ENCODE results near the gene SLC38A10. TPM values are rescaled to one million over a fixed set of nuclear protein-coding genes. Genes with fewer than 3 reads are reported as not detected.

SLC38A10 gene
- total and polyA plus RNA-seq, 10 of the 15 experiments (the other 5 are each of a cell fraction or from before 2014, with no cell fraction given), result 0.52 to 67.9 (median 22.1) TPM

- TF ChIP-seq, protein P1, sequence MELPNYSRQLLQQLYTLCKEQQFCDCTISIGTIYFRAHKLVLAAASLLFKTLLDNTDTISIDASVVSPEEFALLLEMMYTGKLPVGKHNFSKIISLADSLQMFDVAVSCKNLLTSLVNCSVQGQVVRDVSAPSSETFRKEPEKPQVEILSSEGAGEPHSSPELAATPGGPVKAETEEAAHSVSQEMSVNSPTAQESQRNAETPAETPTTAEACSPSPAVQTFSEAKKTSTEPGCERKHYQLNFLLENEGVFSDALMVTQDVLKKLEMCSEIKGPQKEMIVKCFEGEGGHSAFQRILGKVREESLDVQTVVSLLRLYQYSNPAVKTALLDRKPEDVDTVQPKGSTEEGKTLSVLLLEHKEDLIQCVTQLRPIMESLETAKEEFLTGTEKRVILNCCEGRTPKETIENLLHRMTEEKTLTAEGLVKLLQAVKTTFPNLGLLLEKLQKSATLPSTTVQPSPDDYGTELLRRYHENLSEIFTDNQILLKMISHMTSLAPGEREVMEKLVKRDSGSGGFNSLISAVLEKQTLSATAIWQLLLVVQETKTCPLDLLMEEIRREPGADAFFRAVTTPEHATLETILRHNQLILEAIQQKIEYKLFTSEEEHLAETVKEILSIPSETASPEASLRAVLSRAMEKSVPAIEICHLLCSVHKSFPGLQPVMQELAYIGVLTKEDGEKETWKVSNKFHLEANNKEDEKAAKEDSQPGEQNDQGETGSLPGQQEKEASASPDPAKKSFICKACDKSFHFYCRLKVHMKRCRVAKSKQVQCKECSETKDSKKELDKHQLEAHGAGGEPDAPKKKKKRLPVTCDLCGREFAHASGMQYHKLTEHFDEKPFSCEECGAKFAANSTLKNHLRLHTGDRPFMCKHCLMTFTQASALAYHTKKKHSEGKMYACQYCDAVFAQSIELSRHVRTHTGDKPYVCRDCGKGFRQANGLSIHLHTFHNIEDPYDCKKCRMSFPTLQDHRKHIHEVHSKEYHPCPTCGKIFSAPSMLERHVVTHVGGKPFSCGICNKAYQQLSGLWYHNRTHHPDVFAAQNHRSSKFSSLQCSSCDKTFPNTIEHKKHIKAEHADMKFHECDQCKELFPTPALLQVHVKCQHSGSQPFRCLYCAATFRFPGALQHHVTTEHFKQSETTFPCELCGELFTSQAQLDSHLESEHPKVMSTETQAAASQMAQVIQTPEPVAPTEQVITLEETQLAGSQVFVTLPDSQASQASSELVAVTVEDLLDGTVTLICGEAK (IDR thresholded peaks at IDR 0.05; ENCODE audit: borderline replicate concordance), result peak; percentile 90
- TF ChIP-seq CREM (IDR thresholded peaks at IDR 0.05; ENCODE audit: low read depth) (peak; percentile 82), TAF1 (IDR thresholded peaks at IDR 0.05; ENCODE audit: borderline replicate concordance, low read depth, low read length) (peak; percentile 91), NR2C2 (IDR thresholded peaks at IDR 0.05; ENCODE audit: borderline replicate concordance, control insufficient read depth, insufficient read length, low read depth) (no peak), IRF5 (IDR thresholded peaks at IDR 0.05; ENCODE audit: borderline replicate concordance) (no peak), PML (IDR thresholded peaks at IDR 0.05; ENCODE audit: low read length) (no peak; the same call in 1 of the 2 replicates), BACH1 (IDR thresholded peaks at IDR 0.05; ENCODE audit: borderline replicate concordance) (peak; percentile 74), SIX5 (IDR thresholded peaks at IDR 0.05; ENCODE audit: low read depth, low read length, severe bottlenecking) (no peak), BMI1 (IDR thresholded peaks at IDR 0.05; ENCODE audit: borderline replicate concordance) (no peak), GABPA (IDR thresholded peaks at IDR 0.05; ENCODE audit: low read depth) (peak; percentile 90), BRCA1 (IDR thresholded peaks at IDR 0.05; ENCODE audit: low read depth, low read length) (no peak), ZNF217 (IDR thresholded peaks at IDR 0.05) (no peak), KAT2A (conservative IDR thresholded peaks at IDR 0.05; ENCODE audit: control insufficient read depth, low read depth, low read length) (no peak), RCOR1 (conservative IDR thresholded peaks at IDR 0.05; ENCODE audit: low read depth, low read length) (no peak), MTA2 (IDR thresholded peaks at IDR 0.05; ENCODE audit: low read depth) (no peak), USF2 (IDR thresholded peaks at IDR 0.05; ENCODE audit: borderline replicate concordance, low read depth, low read length) (no peak), USF1 (IDR thresholded peaks at IDR 0.05; ENCODE audit: borderline replicate concordance, extremely low read length, insufficient read depth, low read depth, low read length) (no peak), DPF2 (IDR thresholded peaks at IDR 0.05) (peak; percentile 80)
- TF ChIP-seq, protein P2, sequence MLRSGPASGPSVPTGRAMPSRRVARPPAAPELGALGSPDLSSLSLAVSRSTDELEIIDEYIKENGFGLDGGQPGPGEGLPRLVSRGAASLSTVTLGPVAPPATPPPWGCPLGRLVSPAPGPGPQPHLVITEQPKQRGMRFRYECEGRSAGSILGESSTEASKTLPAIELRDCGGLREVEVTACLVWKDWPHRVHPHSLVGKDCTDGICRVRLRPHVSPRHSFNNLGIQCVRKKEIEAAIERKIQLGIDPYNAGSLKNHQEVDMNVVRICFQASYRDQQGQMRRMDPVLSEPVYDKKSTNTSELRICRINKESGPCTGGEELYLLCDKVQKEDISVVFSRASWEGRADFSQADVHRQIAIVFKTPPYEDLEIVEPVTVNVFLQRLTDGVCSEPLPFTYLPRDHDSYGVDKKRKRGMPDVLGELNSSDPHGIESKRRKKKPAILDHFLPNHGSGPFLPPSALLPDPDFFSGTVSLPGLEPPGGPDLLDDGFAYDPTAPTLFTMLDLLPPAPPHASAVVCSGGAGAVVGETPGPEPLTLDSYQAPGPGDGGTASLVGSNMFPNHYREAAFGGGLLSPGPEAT (IDR thresholded peaks at IDR 0.05; ENCODE audit: low read depth), result no peak
Measured at GRCh38 chr17:81295031-81295675, at the start of gene SLC38A10 (continued).
